HepG2 (cell line): ENCODE data around the gene ZBTB9. TPM values are rescaled to one million over a fixed set of nuclear protein-coding genes. Genes with fewer than 3 reads are reported as not detected.

ENCODE experiments used
- AGO2 ChIP-seq: fragments of 200-400 bp; formaldehyde crosslinking; optimal IDR thresholded peaks from 2 replicates; pipeline ENCODE3; 2017; ENCODE audit warnings: mild to moderate bottlenecking, low read depth, low read length, moderate library complexity
- ATRX ChIP-seq: sonication (generic); formaldehyde crosslinking; IDR thresholded peaks from 2 replicates; pipeline ENCODE4 v1.4.0; 2020; ENCODE audit warnings: missing genetic modification reagents, borderline replicate concordance
- CHD2 ChIP-seq: IDR thresholded peaks from 2 replicates; pipeline ENCODE4 v1.6.1; 2011; ENCODE audit warnings: low read depth, low read length, improper control_type of control experiment
- CHD4 ChIP-seq: fragments of 200-600 bp; sonication (generic); IDR thresholded peaks from 2 replicates; pipeline ENCODE4 v1.7.0; 2017; ENCODE audit warnings: mild to moderate bottlenecking, low read length, borderline replicate concordance
- DPF2 ChIP-seq: sonication (generic); formaldehyde crosslinking; IDR thresholded peaks from 2 replicates; pipeline ENCODE4 v1.4.0; 2020; ENCODE audit warnings: mild to moderate bottlenecking, low read depth, missing genetic modification reagents, borderline replicate concordance
- FOXJ3 ChIP-seq: sonication (generic); formaldehyde crosslinking; IDR thresholded peaks from 2 replicates; pipeline ENCODE4 v1.4.0; 2020; ENCODE audit warnings: missing genetic modification reagents, mild to moderate bottlenecking, borderline replicate concordance
- GMEB1 ChIP-seq: sonication (generic); formaldehyde crosslinking; IDR thresholded peaks from 2 replicates; pipeline ENCODE4 v1.5.1; 2020; ENCODE audit warnings: missing genetic modification reagents, mild to moderate bottlenecking, borderline replicate concordance
- GZF1 ChIP-seq: sonication (generic); formaldehyde crosslinking; IDR thresholded peaks from 2 replicates; pipeline ENCODE4 v1.5.1; 2020; ENCODE audit warnings: mild to moderate bottlenecking, missing genetic modification reagents
- KDM5B ChIP-seq: sonication (generic); formaldehyde crosslinking; IDR thresholded peaks from 2 replicates; pipeline ENCODE4 v1.4.0; 2020; ENCODE audit warnings: missing genetic modification reagents, mild to moderate bottlenecking, borderline replicate concordance
- REPIN1 ChIP-seq: sonication (generic); formaldehyde crosslinking; IDR thresholded peaks from 2 replicates; pipeline ENCODE4 v1.8.0; 2022; ENCODE audit warnings: missing genetic modification reagents, low read depth, mild to moderate bottlenecking, borderline replicate concordance
- ZFP36 ChIP-seq: fragments of 150-350 bp; IDR thresholded peaks from 2 replicates; pipeline ENCODE4 v1.6.1; 2018; ENCODE audit warnings: borderline replicate concordance, low read length, low read depth; ENCODE audit not compliant: partially characterized antibody
- ZNF124 ChIP-seq: sonication (generic); formaldehyde crosslinking; IDR thresholded peaks from 2 replicates; pipeline ENCODE4 v1.4.0; 2020; ENCODE audit warnings: missing genetic modification reagents
- ZNF263 ChIP-seq: sonication (generic); formaldehyde crosslinking; IDR thresholded peaks from 2 replicates; pipeline ENCODE4 v1.4.0; 2020; ENCODE audit warnings: missing genetic modification reagents
- ZNF547 ChIP-seq: sonication (generic); formaldehyde crosslinking; IDR thresholded peaks from 2 replicates; pipeline ENCODE4 v1.5.1; 2020; ENCODE audit warnings: mild to moderate bottlenecking, missing genetic modification reagents
- ZNF562 ChIP-seq: sonication (generic); formaldehyde crosslinking; IDR thresholded peaks from 2 replicates; pipeline ENCODE4 v1.8.0; 2022; ENCODE audit warnings: missing genetic modification reagents, borderline replicate concordance
- ZNF652 ChIP-seq: IDR thresholded peaks from 2 replicates; pipeline ENCODE4 v1.6.1; 2016; ENCODE audit warnings: low read depth, borderline replicate concordance
- polyA plus RNA-seq, 8 experiments: library from polyadenylated mRNA; depleted of rRNA in 3 of 8; stranded (reverse) in 7 of 8; unstranded in 1 of 8; fragments of >200 nt; fragmentation: Illumina TruSeq in 4 of 8; extraction: Trizol in 4 of 8; gene quantifications; 2 replicates each; pipeline versions ENCODE4 v1.2.1 to v1.2.3, GENCODE V29; 2011 to 2016; ENCODE audit warnings: low read depth in 4 of 8, missing spikeins in 1 of 8, mixed read lengths in 1 of 8; ENCODE audit not compliant: insufficient read depth in 1 of 8
- total RNA-seq, 5 experiments: library from RNA; depleted of rRNA; stranded (reverse); fragments of >200 nt; fragmentation: Illumina TruSeq; extraction: Trizol; gene quantifications; 2 replicates each; pipeline ENCODE4 v1.2.3, GENCODE V29; 2016; ENCODE audit warnings: low read depth in 1 of 5
- TF ChIP-seq, protein P1 (sequence below): IDR thresholded peaks from 2 replicates; pipeline ENCODE4 v1.4.0; 2020; ENCODE audit warnings: mild to moderate bottlenecking, missing genetic modification reagents
- TF ChIP-seq, protein P2 (sequence below): sonication (generic); formaldehyde crosslinking; IDR thresholded peaks from 2 replicates; pipeline ENCODE4 v1.5.0; 2020; ENCODE audit warnings: mild to moderate bottlenecking, missing genetic modification reagents
- TF ChIP-seq, protein P3 (sequence below): sonication (generic); formaldehyde crosslinking; conservative IDR thresholded peaks from 2 replicates; pipeline ENCODE4 v1.4.0; 2020; ENCODE audit warnings: missing genetic modification reagents

The ZBTB9 gene
- total and polyA plus RNA-seq, 2 of the 13 experiments (the other 11 are each of a cell fraction or from before 2014, with no cell fraction given): 5.3 to 9.2 TPM

- TF ChIP-seq ZNF562 (CRISPR knock-in tag) (no peak), CHD2 (no peak), ZNF124 (CRISPR knock-in tag) (0 out of 2 replicates have a peak, but pooled peaks have one; percentile 21), ZNF263 (CRISPR knock-in tag) (no peak), KDM5B (CRISPR knock-in tag) (peak; percentile 59; the same call in 1 of the 2 replicates), ZFP36 (no peak), GMEB1 (CRISPR knock-in tag) (no peak), GZF1 (CRISPR knock-in tag) (no peak), REPIN1 (no peak), ZNF652 (CRISPR knock-in tag) (no peak), FOXJ3 (CRISPR knock-in tag) (no peak), ZNF547 (no peak), ATRX (CRISPR knock-in tag) (no peak), CHD4 (no peak), AGO2 (no peak), DPF2 (CRISPR knock-in tag) (no peak)
- TF ChIP-seq, protein P1, sequence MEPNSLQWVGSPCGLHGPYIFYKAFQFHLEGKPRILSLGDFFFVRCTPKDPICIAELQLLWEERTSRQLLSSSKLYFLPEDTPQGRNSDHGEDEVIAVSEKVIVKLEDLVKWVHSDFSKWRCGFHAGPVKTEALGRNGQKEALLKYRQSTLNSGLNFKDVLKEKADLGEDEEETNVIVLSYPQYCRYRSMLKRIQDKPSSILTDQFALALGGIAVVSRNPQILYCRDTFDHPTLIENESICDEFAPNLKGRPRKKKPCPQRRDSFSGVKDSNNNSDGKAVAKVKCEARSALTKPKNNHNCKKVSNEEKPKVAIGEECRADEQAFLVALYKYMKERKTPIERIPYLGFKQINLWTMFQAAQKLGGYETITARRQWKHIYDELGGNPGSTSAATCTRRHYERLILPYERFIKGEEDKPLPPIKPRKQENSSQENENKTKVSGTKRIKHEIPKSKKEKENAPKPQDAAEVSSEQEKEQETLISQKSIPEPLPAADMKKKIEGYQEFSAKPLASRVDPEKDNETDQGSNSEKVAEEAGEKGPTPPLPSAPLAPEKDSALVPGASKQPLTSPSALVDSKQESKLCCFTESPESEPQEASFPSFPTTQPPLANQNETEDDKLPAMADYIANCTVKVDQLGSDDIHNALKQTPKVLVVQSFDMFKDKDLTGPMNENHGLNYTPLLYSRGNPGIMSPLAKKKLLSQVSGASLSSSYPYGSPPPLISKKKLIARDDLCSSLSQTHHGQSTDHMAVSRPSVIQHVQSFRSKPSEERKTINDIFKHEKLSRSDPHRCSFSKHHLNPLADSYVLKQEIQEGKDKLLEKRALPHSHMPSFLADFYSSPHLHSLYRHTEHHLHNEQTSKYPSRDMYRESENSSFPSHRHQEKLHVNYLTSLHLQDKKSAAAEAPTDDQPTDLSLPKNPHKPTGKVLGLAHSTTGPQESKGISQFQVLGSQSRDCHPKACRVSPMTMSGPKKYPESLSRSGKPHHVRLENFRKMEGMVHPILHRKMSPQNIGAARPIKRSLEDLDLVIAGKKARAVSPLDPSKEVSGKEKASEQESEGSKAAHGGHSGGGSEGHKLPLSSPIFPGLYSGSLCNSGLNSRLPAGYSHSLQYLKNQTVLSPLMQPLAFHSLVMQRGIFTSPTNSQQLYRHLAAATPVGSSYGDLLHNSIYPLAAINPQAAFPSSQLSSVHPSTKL (CRISPR knock-in tag): peak; percentile 53
- TF ChIP-seq, protein P2, sequence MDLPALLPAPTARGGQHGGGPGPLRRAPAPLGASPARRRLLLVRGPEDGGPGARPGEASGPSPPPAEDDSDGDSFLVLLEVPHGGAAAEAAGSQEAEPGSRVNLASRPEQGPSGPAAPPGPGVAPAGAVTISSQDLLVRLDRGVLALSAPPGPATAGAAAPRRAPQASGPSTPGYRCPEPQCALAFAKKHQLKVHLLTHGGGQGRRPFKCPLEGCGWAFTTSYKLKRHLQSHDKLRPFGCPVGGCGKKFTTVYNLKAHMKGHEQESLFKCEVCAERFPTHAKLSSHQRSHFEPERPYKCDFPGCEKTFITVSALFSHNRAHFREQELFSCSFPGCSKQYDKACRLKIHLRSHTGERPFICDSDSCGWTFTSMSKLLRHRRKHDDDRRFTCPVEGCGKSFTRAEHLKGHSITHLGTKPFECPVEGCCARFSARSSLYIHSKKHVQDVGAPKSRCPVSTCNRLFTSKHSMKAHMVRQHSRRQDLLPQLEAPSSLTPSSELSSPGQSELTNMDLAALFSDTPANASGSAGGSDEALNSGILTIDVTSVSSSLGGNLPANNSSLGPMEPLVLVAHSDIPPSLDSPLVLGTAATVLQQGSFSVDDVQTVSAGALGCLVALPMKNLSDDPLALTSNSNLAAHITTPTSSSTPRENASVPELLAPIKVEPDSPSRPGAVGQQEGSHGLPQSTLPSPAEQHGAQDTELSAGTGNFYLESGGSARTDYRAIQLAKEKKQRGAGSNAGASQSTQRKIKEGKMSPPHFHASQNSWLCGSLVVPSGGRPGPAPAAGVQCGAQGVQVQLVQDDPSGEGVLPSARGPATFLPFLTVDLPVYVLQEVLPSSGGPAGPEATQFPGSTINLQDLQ: no peak
- TF ChIP-seq, protein P3, sequence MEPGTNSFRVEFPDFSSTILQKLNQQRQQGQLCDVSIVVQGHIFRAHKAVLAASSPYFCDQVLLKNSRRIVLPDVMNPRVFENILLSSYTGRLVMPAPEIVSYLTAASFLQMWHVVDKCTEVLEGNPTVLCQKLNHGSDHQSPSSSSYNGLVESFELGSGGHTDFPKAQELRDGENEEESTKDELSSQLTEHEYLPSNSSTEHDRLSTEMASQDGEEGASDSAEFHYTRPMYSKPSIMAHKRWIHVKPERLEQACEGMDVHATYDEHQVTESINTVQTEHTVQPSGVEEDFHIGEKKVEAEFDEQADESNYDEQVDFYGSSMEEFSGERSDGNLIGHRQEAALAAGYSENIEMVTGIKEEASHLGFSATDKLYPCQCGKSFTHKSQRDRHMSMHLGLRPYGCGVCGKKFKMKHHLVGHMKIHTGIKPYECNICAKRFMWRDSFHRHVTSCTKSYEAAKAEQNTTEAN: no peak
These were observed 28.5 kb upstream of the ZBTB9 start (continued) for GRCh38 chr6:33425668-33426577.
